Activated CD4-positive, alpha-beta T cell treated with anti-CD3 and anti-CD28 coated beads, Interleukin-2, amount 10 ng/mL, durations not matched to agents 24 days and 14 days (primary cell): ENCODE results near the gene ARG1. TPM values are rescaled to one million over a fixed set of nuclear protein-coding genes. Genes with fewer than 3 reads are reported as not detected.
"Not testable (repeated sequence)": the region's sequence is repeated elsewhere in the genome, so short reads cannot be mapped to it uniquely, and the experiment has no call there.

Experiments used
- DNase-seq: peaks from one replicate; pipeline ENCODE4 v3.0.0; 2022
- H3K27ac Mint-ChIP-seq: one replicate; pipeline ENCODE4 v1.8.0; 2022; ENCODE audit warnings: mild to moderate bottlenecking, mixed read lengths
- H3K27me3 Mint-ChIP-seq: one replicate; pipeline ENCODE4 v1.8.0; 2022; ENCODE audit warnings: mixed read lengths
- H3K36me3 Mint-ChIP-seq: one replicate; pipeline ENCODE4 v1.8.0; 2022; ENCODE audit warnings: low read depth, mild to moderate bottlenecking, mixed read lengths
- H3K4me1 Mint-ChIP-seq: one replicate; pipeline ENCODE4 v1.8.0; 2021; ENCODE audit warnings: mixed read lengths
- H3K4me3 Mint-ChIP-seq: one replicate; pipeline ENCODE4 v1.8.0; 2022; ENCODE audit warnings: mild to moderate bottlenecking, moderate library complexity, mixed read lengths
- H3K9me3 Mint-ChIP-seq: one replicate; pipeline ENCODE4 v1.8.0; 2021; ENCODE audit warnings: mixed read lengths
- intact Hi-C: fragments of 100-400 bp; cut with micrococcal nuclease; formaldehyde crosslinking; loops from one replicate; pipeline ENCODE4 v1.15.1; 2023
- total RNA-seq: library from RNA; stranded (reverse); gene quantifications from 2 replicates; pipeline ENCODE4 v1.2.3, GENCODE V29; 2022

Gene ARG1
- not detected in 2 replicates for total RNA-seq

DNA sequence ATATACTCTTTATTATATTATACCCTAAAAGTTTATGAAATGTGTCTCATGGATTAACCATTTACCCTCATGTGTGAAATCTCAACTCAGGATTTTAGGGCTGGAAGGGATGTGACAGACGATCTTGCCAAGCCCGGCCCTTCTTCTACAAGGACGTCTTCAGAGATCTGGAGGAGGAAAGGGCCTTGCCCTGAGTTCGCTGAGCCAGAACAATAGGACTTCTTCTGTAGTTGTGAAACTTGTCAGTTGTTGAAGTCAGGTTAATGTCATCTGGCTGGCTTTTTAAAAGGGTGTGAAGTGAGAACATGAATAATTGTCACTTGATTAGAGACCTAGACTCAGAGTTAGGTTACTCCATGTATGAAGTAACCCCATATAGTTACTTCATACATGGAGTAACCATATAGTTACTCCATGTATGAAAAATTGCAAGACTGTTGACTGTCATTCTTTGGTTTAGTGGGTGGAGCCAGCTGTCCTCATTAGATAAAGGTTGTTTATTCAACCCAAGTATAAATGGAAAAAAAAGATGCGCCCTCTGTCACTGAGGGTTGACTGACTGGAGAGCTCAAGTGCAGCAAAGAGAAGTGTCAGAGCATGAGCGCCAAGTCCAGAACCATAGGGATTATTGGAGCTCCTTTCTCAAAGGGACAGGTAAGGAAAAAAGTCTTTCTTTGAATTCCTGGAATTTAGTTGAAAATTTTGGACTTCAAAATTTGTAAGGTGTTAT lies at the start of gene ARG1:
Gene ARG1, plus strand, starts transcription at position 541 of the 730 bp plus-strand sequence. Its CDS starts 57 bp downstream, at position 598.
- Mint-ChIP-seq H3K4me1 (peaks cover 4% of the 10 kb centered on the region), H3K4me3 (no peak within 1 kb of the TSS), H3K9me3 (no peaks in the 10 kb centered on the region), H3K27me3 (no peaks in the 10 kb centered on the region), H3K27ac (no peak within 1 kb of the TSS), H3K36me3 (peaks cover 15% of the 10 kb centered on the region)
- intact Hi-C loops, result no loop called here
- DNase-seq, result no peak

DNA sequence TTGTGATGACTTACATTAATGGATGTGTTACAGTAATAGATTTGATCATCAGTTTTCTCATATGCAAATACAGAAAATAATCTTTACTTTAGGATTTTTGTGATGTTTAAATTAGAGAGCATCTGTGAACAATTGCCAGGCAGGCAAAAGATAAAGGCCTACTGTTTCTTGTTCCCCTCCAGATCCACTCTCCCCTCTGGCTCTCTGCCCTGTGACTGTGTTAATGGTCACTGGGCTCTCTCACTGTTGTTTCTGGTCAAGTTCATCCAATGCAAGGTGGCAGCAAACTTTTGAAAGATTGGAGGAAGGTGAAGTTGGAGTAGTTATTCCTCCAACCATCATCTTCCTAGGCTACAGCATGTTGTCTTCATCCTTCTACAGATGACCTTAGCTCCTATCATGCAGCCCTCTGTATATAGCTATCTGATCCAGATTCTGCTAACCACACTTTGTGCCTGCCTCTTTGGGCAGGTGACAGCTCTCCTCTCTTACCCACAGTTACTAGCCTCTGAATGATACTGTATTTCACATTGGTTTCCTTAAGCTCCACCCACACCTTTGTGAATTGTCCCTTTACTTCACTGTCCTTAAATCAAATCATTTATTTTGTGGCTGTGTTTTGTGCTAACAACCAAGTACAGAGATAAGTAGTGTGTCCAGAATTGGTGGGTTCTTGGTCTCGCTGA lies 48.9 kb upstream of the ARG1 start:
- DNase-seq, result no peak
- H3K9me3 Mint-ChIP-seq, result no peaks in the 10 kb centered on the region
- peaks cover 6% of the 10 kb centered on the region for H3K27me3 Mint-ChIP-seq
- H3K4me3 Mint-ChIP-seq, result no peak overlapping the region
- peaks cover 16% of the 10 kb centered on the region for H3K4me1 Mint-ChIP-seq
- intact Hi-C loops, result no loop called here
- no peaks in the 10 kb centered on the region for H3K36me3 Mint-ChIP-seq
- H3K27ac Mint-ChIP-seq, result peak overlapping the region; percentile 10

DNA sequence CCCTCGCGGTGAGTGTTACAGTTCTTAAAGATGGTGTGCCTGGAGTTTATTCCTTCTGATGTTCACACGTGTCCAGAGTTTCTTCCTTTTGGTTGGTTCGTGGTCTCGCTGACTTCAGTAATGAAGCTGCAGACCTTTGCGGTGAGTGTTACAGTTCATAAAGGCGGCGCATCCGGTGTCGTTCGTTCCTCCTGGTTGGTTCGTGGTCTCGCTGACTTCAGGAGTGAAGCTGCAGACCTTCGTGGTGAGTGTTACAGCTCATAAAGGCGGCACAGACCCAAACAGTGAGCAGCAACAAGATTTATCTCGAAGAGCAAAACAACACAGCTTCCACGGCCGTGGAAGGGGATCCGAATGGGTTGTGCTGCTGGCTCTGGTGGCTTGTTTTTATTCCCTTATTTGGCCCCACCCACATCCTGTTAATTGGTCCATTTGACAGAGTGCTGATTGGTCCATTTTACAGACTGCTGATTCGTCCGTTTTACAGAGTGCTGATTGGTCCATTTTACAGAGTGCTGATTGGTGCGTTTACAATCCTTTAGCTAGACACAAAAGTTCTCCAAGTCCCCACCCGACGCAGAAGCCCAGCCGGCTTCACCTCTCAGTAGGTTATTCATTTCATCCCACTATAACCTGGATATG lies 48.2 kb upstream of the ARG1 start:
- Mint-ChIP-seq H3K36me3 (no peaks in the 10 kb centered on the region), H3K4me1 (peaks cover 17% of the 10 kb centered on the region), H3K4me3 (no peak overlapping the region), H3K27me3 (peaks cover 9% of the 10 kb centered on the region), H3K27ac (peak overlapping the region; percentile 10), H3K9me3 (no peaks in the 10 kb centered on the region)
- DNase-seq, result no peak
- intact Hi-C loops, result no loop called here

DNA sequence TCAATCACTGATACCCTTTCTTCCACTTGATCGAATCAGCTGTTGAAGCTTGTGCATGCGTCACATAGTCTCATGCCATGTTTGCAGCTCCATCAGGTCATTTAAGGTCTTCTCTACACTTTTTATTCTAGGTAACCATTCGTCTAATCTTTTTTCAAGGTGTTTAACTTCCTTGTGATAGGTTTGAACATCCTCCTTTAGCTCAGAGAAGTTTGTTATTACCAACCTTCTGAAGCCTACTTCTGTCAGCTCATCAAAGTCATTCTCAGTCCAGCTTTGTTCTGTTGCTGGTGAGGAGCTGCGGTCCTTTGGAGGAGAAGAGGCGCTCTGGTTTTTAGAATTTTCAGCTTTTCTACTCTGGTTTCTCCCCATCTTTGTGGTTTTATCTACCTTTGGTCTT lies 42.1 kb upstream of the ARG1 start:
- DNase-seq, H3K36me3 Mint-ChIP-seq, H3K9me3 Mint-ChIP-seq: not testable (repeated sequence)
- Mint-ChIP-seq H3K4me3 (peak overlapping the region; percentile 45), H3K27me3 (peaks cover 10% of the 10 kb centered on the region), H3K27ac (peak overlapping the region; percentile 12), H3K4me1 (peaks cover 36% of the 10 kb centered on the region)
- intact Hi-C loops, result loop anchor here (5.0 to 10.0 kb wide), 4 partner anchors 79 to 469 kb away; partner anchors contain the start of genes EPB41L2 and MED23

DNA sequence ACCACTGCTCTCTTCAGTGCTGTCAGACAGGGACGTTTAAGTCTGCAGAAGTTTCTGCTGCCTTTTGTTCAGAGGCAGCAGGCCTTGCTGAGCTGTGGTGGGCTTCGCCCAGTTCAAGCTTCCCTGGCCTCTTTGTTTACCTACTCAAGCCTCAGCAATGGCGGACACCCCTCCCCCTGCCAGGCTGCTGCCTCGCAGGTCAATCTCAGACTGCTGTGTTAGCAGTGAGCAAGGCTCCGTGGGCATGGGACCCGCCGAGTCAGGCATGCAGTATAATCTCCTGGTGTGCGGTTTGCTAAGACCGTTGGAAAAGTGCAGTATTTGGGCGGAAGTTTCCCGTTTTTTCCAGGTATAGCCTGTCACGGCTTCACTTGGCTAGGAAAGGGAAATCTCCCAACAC lies 41.3 kb upstream of the ARG1 start:
- not testable (repeated sequence) for H3K4me3 Mint-ChIP-seq, H3K27ac Mint-ChIP-seq, H3K36me3 Mint-ChIP-seq, H3K9me3 Mint-ChIP-seq
- Mint-ChIP-seq H3K27me3 (peaks cover 12% of the 10 kb centered on the region), H3K4me1 (peaks cover 35% of the 10 kb centered on the region)
- DNase-seq, result peak; percentile 52
- intact Hi-C loops, result loop anchor here (5.0 to 10.0 kb wide), 4 partner anchors 79 to 469 kb away; partner anchors contain the start of genes EPB41L2 and MED23

DNA sequence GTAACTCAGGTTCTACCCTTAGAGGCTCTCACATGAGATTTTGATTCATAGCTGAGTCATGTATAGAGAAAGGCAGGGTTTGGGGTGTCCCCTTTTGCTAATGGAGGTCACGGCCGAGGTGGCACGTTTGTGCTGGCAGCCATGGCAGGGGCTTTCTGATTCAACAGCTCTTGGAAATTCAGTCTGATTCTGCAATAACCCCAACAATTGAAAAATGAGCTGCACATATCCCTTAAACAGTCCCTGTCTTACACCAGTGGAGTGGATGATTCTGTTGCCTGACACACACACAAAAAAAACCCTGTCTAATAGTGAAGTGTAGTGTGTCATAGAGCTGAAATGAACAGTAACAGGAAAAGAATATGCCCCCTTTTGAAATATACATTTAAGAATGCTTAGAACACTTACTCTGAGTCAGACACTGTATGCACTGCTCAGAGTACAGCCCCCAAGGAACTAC lies 40.4 kb upstream of the ARG1 start:
- H3K36me3 Mint-ChIP-seq, result no peaks in the 10 kb centered on the region
- H3K4me3 Mint-ChIP-seq, result no peak overlapping the region
- peak; percentile 61 for DNase-seq
- peaks cover 12% of the 10 kb centered on the region for H3K27me3 Mint-ChIP-seq
- H3K27ac Mint-ChIP-seq, result peak overlapping the region; percentile 73
- peaks cover 34% of the 10 kb centered on the region for H3K4me1 Mint-ChIP-seq
- no peaks in the 10 kb centered on the region for H3K9me3 Mint-ChIP-seq
- intact Hi-C loops, result loop anchor here (1.0 to 10.0 kb wide), 5 partner anchors 13 to 470 kb away; partner anchors contain the start of genes EPB41L2 and MED23

DNA sequence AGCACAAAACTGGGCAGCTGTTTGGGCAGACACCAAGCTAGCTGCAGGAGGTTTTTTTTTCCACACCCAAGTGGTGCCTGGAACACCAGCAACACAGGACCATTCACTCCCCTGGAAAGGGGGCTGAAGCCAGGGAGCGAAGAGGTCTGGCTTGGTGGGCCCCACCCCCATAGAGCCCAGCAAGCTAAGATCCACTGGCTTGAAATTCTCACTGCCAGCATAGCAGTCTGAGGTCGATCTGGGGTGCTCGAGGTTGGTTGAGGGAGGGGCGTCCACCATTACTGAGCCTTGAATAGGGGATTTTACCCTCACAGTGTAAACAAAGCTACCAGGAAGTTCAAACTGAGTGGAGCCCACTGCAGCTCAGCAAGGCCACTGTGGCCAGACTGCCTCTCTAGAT lies 34.4 kb upstream of the ARG1 start:
- not testable (repeated sequence) for H3K4me1 Mint-ChIP-seq, H3K9me3 Mint-ChIP-seq, DNase-seq, H3K36me3 Mint-ChIP-seq, H3K27ac Mint-ChIP-seq, H3K4me3 Mint-ChIP-seq
- intact Hi-C loops, result loop anchor here (10.0 kb wide), 1 partner anchor 134 kb away; no protein-coding TSS in a partner anchor
- H3K27me3 Mint-ChIP-seq, result peaks cover 13% of the 10 kb centered on the region

DNA sequence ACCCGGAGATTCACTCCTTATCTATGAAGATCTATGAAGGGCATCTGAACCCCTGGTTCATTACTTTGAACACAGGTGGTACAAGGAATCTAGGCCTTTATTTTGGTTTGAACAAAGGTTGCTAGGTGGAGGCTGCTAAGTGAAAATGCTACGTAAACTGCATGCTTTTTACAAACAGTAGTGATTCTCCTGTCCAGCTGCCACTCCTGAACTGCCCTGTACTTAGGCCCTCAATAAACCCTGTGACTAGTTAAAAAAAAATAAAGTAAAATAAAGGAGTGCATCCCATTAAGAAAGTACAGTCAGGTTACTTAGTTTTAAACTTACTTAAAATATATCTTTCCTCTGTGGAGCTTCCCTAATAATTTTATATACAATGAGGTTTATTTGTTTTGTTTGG lies 27.7 kb upstream of the ARG1 start:
- Mint-ChIP-seq H3K9me3 (no peaks in the 10 kb centered on the region), H3K36me3 (no peaks in the 10 kb centered on the region), H3K4me3 (no peak overlapping the region), H3K27me3 (peaks cover 21% of the 10 kb centered on the region), H3K27ac (no peak overlapping the region), H3K4me1 (no peaks in the 10 kb centered on the region)
- no peak for DNase-seq
- intact Hi-C loops, result no loop called here

DNA sequence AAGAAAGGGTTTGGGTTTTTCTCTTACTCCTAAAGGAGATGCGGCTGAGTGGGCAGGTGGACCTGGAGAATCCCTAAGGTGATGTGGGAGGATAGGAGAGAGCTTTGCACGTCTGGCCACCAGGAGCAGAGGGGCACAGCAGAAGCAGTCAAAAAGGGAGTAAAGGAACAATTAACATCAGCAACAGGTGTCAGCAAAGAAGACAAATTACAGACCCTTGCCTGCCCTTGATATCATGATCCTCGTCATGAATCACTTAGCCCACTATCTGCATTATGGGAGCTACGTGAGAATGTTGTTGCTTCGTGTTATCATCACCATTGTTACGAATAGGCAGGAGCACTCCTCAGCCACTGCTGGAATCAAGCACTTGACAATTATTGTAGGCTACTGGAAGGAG lies 25.5 kb upstream of the ARG1 start:
- Mint-ChIP-seq H3K36me3 (no peaks in the 10 kb centered on the region), H3K9me3 (no peaks in the 10 kb centered on the region), H3K4me3 (no peak overlapping the region), H3K4me1 (no peaks in the 10 kb centered on the region), H3K27ac (no peak overlapping the region), H3K27me3 (peaks cover 16% of the 10 kb centered on the region)
- intact Hi-C loops, result no loop called here
- DNase-seq, result no peak

DNA sequence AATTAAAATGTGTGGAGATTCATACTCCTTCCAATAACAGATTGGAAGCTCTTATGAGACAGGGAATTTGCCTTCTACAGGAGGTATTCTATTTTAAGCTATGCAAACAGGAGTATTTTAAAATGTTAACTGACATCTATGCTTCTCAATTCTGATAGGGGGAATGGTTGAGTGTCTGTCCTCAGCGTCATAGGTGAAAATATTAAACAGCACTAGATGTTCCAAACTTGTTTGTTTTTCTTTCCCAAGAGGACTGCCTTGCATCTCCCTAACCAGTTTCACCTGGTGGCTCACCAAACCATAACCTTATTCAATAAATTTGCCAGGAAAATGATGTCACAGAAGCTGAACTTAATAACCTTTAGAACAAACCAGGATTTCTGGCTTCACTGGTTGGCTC lies 24.6 kb upstream of the ARG1 start:
- H3K27ac Mint-ChIP-seq, result no peak overlapping the region
- H3K4me1 Mint-ChIP-seq, result no peaks in the 10 kb centered on the region
- H3K36me3 Mint-ChIP-seq, result no peaks in the 10 kb centered on the region
- intact Hi-C loops, result no loop called here
- H3K9me3 Mint-ChIP-seq, result no peaks in the 10 kb centered on the region
- no peak for DNase-seq
- H3K27me3 Mint-ChIP-seq, result peaks cover 17% of the 10 kb centered on the region
- no peak overlapping the region for H3K4me3 Mint-ChIP-seq

DNA sequence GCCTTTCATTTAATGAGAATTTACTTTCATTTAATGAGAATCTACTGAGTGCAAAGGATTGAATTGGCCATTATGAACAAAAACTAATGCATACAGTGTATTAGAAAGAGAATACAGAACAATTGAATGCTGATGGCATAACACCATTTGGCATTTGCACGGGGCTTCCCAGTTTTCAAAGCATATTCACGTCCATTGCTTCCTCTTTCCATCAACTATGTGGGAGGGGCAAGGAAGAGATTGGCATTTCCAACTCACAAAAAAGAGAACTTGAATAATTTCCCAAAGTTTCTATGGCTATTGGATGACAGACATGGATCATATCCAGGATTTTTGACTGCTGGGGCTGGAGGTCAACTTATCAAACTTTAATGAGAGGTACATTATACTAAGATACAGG lies 23.2 kb upstream of the ARG1 start:
- Mint-ChIP-seq H3K27ac (no peak overlapping the region), H3K4me1 (no peaks in the 10 kb centered on the region), H3K27me3 (peaks cover 19% of the 10 kb centered on the region), H3K36me3 (no peaks in the 10 kb centered on the region), H3K4me3 (no peak overlapping the region), H3K9me3 (no peaks in the 10 kb centered on the region)
- intact Hi-C loops, result no loop called here
- DNase-seq, result no peak

DNA sequence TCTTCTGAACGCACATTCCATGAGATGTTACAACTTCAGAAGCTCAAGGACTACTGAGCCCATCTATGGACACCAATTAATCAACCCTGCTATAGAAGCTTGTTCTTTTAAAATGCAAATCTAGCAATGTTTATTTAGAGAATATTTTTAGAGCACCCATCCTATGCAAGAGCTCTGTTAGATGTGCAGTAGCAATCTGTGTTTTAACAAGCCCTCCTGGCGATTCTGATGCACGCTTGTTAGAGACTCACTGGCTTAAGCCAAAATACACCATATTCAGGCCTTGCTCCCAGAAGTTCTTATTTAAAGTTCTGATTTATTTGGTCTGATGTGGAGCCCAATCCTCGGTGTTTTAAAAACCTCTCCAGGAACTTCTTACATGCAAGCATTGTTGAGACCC lies 21.1 kb upstream of the ARG1 start:
- intact Hi-C loops, result no loop called here

DNA sequence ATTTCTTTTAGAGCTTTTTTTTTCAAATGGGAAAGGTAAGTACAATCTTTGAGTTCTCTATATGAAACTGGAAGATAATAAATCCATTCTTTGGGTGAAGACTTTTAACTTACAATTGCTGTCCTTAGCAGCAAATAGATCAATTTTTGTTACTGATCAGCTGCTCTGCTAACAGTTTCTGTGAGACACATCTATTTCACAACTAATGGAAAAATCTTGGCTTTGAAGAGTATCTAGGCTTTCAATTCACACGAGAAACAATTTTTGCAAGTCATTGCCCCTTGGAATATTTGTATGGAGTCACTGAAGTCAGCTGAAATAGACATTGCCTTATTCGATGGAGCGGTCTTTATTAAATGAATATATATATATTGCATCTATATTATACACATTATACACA lies 20.5 kb upstream of the ARG1 start:
- intact Hi-C loops, result no loop called here
- H3K4me1 Mint-ChIP-seq, result no peaks in the 10 kb centered on the region
- no peak for DNase-seq
- no peaks in the 10 kb centered on the region for H3K36me3 Mint-ChIP-seq
- H3K4me3 Mint-ChIP-seq, result no peak overlapping the region
- H3K27ac Mint-ChIP-seq, result no peak overlapping the region
- peaks cover 16% of the 10 kb centered on the region for H3K27me3 Mint-ChIP-seq
- no peaks in the 10 kb centered on the region for H3K9me3 Mint-ChIP-seq

More for the DNA sequence above, 21.1 kb upstream of the ARG1 start:
- Mint-ChIP-seq H3K9me3 (no peaks in the 10 kb centered on the region), H3K36me3 (no peaks in the 10 kb centered on the region), H3K27ac (no peak overlapping the region), H3K4me3 (no peak overlapping the region), H3K4me1 (no peaks in the 10 kb centered on the region), H3K27me3 (peaks cover 16% of the 10 kb centered on the region)
- no peak for DNase-seq

DNA sequence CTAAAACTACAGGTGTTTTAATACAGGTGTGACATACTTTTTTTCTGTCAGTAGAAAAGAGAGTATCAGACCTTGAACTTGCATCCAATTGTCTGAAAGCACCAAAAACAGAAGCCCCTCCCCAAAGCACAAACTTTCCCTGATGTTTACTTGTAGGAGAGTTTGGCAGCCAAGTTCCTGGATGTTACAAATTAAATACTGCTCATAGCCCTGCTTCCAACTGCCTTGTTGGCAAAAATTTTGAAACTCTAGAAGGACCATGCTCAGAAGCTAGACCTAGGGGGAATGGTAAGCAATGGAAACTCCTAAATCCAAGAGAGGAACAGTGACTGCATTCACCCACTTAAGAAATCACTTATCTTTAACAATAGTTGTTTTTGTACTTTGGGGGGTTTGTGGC lies 17.0 kb upstream of the ARG1 start:
- Mint-ChIP-seq H3K4me3 (no peak overlapping the region), H3K4me1 (no peaks in the 10 kb centered on the region), H3K36me3 (no peaks in the 10 kb centered on the region), H3K9me3 (no peaks in the 10 kb centered on the region), H3K27ac (no peak overlapping the region), H3K27me3 (peaks cover 11% of the 10 kb centered on the region)
- DNase-seq, result no peak
- intact Hi-C loops, result no loop called here
